ENCODE measurements around the gene PRKN.

PRKN gene

DNA sequence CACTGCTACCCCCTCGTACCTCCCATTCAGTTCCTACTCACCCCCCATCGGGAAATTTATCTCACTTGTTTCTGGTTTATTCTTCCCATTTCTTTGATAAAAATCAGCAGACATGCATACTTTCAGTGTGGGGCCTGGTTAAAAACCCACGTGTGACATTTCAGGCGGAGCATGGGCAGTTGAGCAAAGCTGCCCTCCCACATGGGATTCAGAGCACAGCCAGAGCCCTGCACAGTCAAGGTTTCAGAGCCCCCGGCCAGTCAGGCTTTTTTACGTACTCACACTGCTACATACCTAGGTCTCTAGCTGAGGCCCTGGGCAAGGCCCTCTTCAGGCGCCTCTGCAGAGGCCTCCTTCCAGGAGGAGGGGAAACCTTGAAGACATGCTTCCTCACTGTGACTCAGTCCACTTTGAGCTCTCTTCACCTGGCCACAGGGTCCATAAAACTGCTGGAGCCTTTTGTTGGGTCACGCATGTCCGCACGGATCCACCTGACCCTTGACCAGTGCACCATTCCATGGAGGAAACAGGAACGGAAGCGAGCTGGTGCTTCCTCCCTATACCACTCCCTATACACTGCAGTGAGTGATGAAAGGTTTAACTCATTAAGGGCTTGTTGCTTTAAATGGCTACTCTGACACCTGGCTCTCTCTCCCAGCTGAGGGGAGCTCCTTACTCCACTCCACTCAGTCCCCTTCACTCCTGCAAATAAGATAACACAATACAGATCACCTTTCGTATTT lies 713.3 kb downstream of the PRKN start:
- DNase-seq: no peak

- no peak for DNase-seq
Observed at GRCh38 chr6:162005372-162005771, 722.2 kb downstream of the PRKN start.

GRCh38 chr6:161996783-161997182 lies 730.8 kb downstream of the PRKN start:
- DNase-seq: no peak

DNA sequence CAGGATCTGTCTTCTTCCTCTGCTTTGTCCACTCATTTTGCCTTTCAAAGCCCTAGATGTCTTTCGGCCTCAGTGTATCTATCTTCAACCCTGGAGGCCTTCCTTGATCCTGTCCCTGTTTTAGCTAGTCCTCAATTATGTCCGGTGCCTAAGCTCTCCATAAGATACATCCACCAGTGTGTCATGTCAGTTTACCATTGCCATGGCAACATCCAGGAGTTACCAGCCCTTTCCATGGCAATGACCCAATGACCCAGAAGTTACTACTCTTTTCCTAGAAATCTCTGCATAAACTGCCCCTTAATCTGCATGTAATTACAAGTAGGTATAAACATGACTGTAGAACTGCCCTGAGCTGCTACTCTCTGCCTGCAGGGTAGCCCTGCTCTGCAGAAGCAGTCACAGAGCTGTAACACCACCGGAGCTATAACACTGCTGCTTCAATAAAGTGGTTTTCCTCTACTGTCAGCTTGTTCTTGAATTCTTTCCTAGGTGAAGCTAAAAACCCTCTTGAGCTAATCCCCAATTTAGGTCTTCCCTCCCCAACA lies 741.6 kb downstream of the PRKN start:
- DNase-seq: no peak

DNA sequence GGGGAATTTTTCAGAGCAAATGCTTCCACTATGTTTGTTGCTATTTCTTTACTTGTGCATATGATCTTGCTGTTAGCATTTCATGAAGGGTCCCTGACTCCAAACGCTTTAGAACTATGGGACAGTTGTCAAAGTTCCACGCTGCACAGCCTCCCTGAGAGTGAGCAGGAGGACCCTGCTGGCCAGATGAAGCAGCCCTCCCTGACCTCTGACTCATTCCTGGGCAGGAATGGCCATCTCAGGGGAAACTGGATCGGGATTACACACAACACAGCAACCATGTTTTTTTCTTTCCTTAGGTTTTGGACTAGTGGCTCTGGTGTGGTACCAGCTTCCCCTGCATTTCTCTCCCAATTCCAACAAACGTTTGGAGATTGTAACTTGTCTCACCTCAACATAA lies 742.9 kb downstream of the PRKN start:
- DNase-seq: no peak

GRCh38 chr6:161976553-161976952 lies 751.0 kb downstream of the PRKN start:
- DNase-seq: no peak

DNA sequence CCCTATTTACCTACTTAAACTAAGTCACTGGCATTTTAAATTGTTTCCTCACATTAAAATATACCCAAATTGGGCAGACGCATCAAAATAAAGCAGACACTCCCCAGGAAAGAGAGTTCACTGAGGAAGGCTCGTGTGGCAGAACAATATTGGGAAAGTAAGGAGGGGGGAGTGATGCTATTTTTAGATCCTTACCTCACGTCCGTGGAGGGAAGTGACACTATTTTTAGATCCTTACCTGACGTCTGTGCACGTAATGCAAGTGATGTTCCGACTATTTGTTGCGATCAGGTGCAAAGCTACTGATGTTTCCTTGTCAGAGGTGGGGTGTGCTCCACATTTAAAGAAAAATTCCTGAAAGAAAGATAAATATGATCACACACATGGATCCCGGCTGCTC lies 754.5 kb downstream of the PRKN start:
- no peak for DNase-seq

DNA sequence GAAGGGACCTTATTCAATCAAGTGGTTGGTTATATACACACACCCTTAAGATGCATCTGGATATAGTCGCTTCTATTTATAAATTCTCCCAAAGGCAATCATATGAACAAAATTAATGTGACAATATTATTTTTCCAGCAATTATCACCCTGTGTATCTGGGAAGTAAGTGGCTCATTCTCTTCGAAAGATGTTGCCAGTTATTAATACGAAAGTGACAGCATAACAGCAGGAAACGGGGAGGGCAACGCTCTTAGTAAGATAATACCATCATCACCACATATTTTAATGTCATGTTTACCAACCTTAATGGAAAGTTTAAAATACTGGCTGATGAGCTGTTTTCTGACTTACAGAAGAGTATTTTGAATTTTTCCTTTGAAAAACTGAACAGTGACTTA lies 756.5 kb downstream of the PRKN start:
- no peak for DNase-seq

- no peak for DNase-seq
Observed at GRCh38 chr6:161963634-161964234, 763.8 kb downstream of the PRKN start.

GRCh38 chr6:161963181-161963580 lies 764.4 kb downstream of the PRKN start:
- no peak for DNase-seq

- no peak for DNase-seq
Observed at GRCh38 chr6:161961796-161962195, 765.8 kb downstream of the PRKN start.

- DNase-seq: no peak
Observed at GRCh38 chr6:161961046-161961445, 766.5 kb downstream of the PRKN start.

GRCh38 chr6:161959072-161959471 lies 768.5 kb downstream of the PRKN start:
- no peak for DNase-seq

DNA sequence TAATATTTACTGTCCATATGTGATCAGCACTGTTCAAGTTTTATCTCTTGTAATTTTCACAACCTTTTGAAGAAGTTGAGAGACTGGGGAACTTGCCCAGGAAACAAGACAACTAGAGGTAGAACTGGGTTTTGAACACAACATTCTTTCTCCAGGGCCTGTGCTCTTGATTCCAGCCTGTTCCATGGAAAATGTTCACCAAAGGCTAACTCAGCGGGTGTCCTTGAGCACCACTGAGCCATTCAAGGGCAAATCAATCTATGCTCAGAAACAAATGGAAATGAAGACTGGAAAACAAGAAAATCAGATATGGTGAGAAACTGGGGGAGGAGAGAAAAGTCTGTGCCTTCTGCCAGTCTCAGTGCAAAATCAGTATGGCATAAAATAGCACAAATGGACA lies 771.5 kb downstream of the PRKN start:
- DNase-seq: no peak

- DNase-seq: no peak
Observed at GRCh38 chr6:161954699-161955276, 772.8 kb downstream of the PRKN start.

GRCh38 chr6:161954077-161954476 lies 773.5 kb downstream of the PRKN start:
- no peak for DNase-seq

DNA sequence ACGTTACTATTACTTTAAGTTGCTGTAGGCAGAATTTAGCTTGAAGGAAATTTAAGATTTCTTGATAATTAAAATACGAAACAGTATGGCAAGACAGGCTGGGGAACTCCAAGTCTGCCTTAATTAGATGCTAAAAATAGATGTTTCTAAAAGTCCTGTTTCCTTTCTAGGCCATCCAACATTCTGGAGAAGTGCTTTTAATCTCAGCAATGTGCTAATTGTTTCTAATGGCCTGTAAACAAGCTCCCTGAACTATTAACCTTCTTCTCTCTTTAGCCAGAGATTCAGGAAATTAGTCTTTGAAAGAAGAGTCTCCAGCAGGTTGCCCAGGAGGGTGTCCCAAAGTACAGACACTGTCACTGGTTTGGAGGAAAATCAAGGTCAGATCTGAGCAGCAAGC lies 776.4 kb downstream of the PRKN start:
- DNase-seq: no peak

DNA sequence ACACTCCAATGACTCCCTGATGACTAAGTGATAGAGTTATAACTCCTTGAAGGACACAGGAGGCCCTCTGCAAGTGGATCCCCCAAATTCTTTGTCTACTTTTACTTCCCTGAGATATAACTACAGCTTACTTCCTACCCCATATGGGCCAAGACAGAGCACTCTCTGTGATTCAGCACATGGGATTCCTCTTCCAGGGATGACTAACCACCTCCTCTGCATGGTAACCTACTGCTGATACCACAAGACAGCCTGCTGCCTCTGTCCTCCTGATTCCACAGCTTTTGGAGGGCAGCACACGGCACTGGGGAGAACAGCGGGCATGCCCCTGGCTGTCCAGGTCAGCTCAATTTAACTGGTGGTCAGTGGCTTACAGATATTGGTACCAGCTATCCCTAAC lies 778.0 kb downstream of the PRKN start:
- DNase-seq: no peak

DNA sequence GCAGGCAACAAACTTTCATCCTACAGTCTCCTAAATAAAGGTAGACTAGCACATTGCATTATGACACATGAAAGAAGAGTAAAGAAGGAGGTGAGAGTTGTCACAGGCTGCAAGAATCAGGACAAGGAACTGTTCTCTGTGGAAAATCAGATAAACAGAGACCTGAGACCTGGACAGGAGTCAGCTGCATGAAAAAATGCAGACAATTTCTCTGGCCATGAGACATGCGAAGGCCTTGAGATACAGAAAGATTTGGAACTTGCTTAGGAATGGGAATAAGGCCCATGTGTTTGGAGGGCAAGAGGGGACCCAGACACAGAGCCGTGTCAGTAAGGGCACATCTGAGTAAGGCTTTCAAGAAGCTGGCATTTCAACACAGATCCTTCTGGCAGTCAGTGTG lies 779.1 kb downstream of the PRKN start:
- DNase-seq: no peak

DNA sequence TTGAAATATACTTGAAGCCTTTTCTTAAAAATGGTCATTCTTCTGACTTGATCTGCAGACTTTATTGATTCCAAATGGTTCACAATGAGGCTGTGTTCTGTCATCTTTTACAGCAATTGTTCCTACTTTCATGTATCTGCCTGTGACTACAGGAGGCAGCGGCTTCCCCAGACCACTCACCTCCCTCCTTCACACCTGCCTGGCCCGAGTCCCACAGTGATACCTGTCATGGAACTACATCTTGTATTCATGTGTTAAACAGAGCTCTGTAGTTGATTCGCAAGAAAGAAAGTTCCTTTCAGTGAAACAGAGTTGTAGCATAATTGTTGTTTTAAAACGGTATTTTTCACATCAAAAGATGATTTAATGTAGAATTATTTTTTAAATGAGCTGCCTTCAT lies 780.2 kb downstream of the PRKN start:
- no peak for DNase-seq

- DNase-seq: no peak
Observed at GRCh38 chr6:161946461-161946860, 781.1 kb downstream of the PRKN start.

DNA sequence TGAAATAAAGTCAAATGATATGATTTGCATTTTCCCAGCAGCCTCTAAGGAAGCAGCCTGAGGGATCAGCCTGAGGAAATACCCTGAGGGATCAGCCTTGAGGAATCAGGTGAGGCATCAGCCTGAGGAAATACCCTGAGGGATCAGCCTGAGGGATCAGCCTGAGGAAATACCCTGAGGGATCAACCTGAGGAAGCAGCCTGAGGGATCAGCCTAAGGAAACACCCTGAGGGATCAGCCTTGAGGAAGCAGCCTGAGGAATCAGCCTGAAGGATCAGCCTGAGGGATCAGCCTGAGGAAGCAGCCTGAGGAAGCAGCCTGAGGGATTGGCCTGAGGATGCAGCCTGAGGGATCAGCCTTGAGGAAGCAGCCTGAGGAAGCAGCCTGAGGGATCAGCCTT lies 784.0 kb downstream of the PRKN start:
- no peak for DNase-seq

DNA sequence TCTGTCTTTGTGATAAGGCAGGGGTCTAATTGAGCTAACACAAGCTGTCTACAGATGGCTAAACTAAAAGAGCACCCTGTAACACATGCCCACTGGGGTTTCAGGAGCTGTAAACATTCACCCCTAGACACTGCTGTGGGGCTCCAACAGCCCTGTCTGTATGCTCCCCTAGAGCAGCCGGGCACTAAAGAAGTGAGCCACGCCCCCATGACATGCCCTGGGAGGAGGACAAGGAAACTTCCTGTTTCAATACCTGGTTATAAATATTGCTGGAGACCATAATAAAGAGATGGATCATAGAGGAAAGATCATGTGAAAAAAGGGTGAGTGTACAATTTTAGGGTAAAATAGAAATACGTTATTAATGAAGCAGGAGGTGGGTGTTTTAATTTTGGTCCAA lies 786.0 kb downstream of the PRKN start:
- no peak for DNase-seq

- no peak for DNase-seq
Observed at GRCh38 chr6:161940519-161940918, 787.0 kb downstream of the PRKN start.
